Thyroid gland (tissue), 4 donors: Measurements from ENCODE around the gene DHRS7B. TPM values are rescaled to one million over a fixed set of nuclear protein-coding genes. Genes with fewer than 3 reads are reported as not detected.
"Not testable (repeated sequence)": the region's sequence is repeated elsewhere in the genome, so short reads cannot be mapped to it uniquely, and the experiment has no call there.

ENCODE experiments used
- DNase-seq, 2 donors: peaks; one replicate each; pipeline ENCODE4 v3.0.0-alpha.2; 2019
- H3K27ac ChIP-seq, 3 donors: fragments of 200-600 bp; sonication (generic); 1 replicate in 2 of 3; 2 replicates in 1 of 3; pipeline ENCODE4 v1.5.1; 2016 to 2019; ENCODE audit warnings: mild to moderate bottlenecking in 1 of 3, moderate library complexity in 1 of 3
- H3K27me3 ChIP-seq: fragments of 200-600 bp; sonication (generic); one replicate; pipeline ENCODE4 v1.5.1; 2019
- H3K36me3 ChIP-seq, 2 donors: fragments of 200-600 bp; sonication (generic); one replicate each; pipeline ENCODE4 v1.5.1; 2016 to 2019
- H3K4me1 ChIP-seq, 2 donors: fragments of 200-600 bp; sonication (generic); one replicate each; pipeline ENCODE4 v1.5.1; 2017 to 2019
- H3K4me3 ChIP-seq, 3 donors: fragments of 200-600 bp; sonication (generic); replicated peaks in 1 of 3; 1 replicate in 2 of 3; 2 replicates in 1 of 3; pipeline ENCODE4 v1.5.1; 2016; ENCODE audit warnings: mild to moderate bottlenecking in 1 of 3
- H3K9me3 ChIP-seq: fragments of 200-600 bp; sonication (generic); one replicate; pipeline ENCODE4 v1.5.1; 2017
- POLR2A ChIP-seq, 2 donors: fragments of 450-650 bp; IDR thresholded peaks; one replicate each; pipeline ENCODE4 v1.6.1; 2017; ENCODE audit warnings: antibody characterized with exemption in 2 of 2, mild to moderate bottlenecking in 2 of 2, moderate library complexity in 1 of 2
- WGBS, 2 donors: methylation state at CpG; one replicate each; pipeline ENCODE4 v1.1.5; 2017; 5-methylcytosine and 5-hydroxymethylcytosine counted together
- intact Hi-C: fragments of 100-400 bp; cut with DNase I; formaldehyde crosslinking; loops from one replicate; pipeline ENCODE4 v1.15.1; 2023
- total RNA-seq, 4 donors: library from RNA; depleted of rRNA; stranded (reverse); fragments of >200 nt; gene quantifications; one replicate each; pipeline ENCODE4 v1.2.3, GENCODE V29; 2016
- TF ChIP-seq, protein P1 (sequence below), 6 experiments: fragments of 200-600 bp in 3 of 6; fragments of 450-650 bp in 3 of 6; sonication (generic) in 3 of 6; IDR thresholded peaks; one replicate each; pipeline ENCODE4 v1.5.1; 2016 to 2019; ENCODE audit warnings: antibody characterized with exemption in 6 of 6, mild to moderate bottlenecking in 2 of 6, inconsistent platforms in 1 of 6, moderate library complexity in 1 of 6

Gene DHRS7B
- total RNA-seq, 4 donors from 2014 or later, result 34.1 to 74.1 (median 57.1) TPM

DNA sequence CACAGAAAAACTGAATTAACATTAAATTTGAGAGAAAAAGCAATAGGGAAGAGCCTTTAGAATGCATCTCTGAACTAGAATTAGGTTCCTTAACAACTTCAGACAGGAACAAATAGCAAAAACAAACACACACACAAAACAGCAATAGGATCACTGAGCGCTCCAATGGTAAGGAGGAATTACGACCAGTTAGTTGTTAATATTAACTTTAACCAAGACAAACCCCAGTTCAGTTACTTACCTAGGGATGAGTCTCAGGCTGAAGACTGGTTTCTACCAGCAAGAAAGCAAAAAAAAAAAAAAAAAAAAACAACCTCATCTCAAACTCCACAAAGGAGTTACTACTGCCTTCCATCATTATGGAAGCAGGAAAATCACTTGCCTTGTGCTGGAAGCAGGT, 14.6 kb downstream of the DHRS7B start:
- Histone ChIP-seq H3K27ac (no peak overlapping the region), H3K9me3 (no peaks in the 10 kb centered on the region), H3K4me1 (no peaks in the 10 kb centered on the region), H3K36me3 (no peaks in the 10 kb centered on the region), H3K27me3 (no peaks in the 10 kb centered on the region), H3K4me3 (no peak overlapping the region)
- DNase-seq, result no peak
- TF ChIP-seq, protein P1, sequence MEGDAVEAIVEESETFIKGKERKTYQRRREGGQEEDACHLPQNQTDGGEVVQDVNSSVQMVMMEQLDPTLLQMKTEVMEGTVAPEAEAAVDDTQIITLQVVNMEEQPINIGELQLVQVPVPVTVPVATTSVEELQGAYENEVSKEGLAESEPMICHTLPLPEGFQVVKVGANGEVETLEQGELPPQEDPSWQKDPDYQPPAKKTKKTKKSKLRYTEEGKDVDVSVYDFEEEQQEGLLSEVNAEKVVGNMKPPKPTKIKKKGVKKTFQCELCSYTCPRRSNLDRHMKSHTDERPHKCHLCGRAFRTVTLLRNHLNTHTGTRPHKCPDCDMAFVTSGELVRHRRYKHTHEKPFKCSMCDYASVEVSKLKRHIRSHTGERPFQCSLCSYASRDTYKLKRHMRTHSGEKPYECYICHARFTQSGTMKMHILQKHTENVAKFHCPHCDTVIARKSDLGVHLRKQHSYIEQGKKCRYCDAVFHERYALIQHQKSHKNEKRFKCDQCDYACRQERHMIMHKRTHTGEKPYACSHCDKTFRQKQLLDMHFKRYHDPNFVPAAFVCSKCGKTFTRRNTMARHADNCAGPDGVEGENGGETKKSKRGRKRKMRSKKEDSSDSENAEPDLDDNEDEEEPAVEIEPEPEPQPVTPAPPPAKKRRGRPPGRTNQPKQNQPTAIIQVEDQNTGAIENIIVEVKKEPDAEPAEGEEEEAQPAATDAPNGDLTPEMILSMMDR (IDR thresholded peaks at IDR 0.05), result no peak
- no peak for TF ChIP-seq POLR2A (IDR thresholded peaks at IDR 0.05)
- intact Hi-C loops, result no loop called here
- WGBS, 2 donors, result 92 to 97% methylated on average over 2 of the region's 2 CpGs

GRCh38 chr17:21142065-21142464, 15.3 kb downstream of the DHRS7B start:
- H3K36me3 ChIP-seq, DNase-seq, H3K27ac ChIP-seq, intact Hi-C loops, H3K9me3 ChIP-seq, H3K4me1 ChIP-seq, H3K4me3 ChIP-seq, H3K27me3 ChIP-seq: not testable (repeated sequence)
- 88 to 89% methylated on average over 12 of the region's 12 CpGs for WGBS, 2 donors

DNA sequence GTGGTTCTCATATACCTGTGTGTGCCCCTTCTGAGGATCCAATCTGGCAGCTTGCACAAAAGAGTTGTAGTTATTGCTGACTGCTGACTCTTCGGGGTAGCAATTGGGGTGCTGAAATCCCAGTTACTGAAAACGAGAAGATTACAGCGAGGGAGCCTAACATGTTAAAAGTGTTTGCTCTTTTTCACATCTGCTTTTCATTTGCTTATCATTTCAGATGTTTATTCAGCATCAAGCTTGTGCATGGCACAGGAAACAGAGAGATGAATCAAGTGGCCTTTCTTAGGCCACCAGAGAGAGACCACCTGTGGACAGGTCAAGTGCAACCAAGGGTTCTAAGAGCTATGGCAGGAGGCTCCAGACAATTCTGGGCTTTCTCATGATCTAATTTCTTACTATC, 16.9 kb downstream of the DHRS7B start:
- 86 to 88% methylated on average over 3 of the region's 3 CpGs for WGBS, 2 donors
- no peak overlapping the region for H3K27ac ChIP-seq

DNA sequence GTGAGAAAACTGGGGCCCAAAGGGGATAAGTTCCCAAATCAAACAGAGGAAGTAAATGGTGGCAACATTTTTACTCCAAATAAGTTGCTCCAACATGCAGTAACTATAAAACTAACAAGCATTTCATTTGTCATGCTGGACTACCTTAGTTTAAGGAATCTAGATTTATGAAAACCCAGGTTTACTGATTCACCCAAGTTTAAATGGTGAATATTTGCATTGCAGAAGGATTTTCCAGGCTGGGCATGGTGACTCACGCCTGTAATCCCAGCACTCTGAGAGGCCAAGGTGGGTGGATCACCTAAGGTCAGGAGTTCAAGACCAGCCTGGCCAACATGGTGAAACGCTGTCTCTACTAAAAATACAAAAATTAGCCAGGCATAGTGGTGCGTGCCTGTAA, 17.5 kb downstream of the DHRS7B start:
- DNase-seq, H3K36me3 ChIP-seq, H3K27ac ChIP-seq, H3K27me3 ChIP-seq, H3K9me3 ChIP-seq, intact Hi-C loops, H3K4me1 ChIP-seq, H3K4me3 ChIP-seq: not testable (repeated sequence)
- WGBS, 2 donors, result 74 to 97% methylated on average over 3 of the region's 3 CpGs

More for the DNA sequence above, 16.9 kb downstream of the DHRS7B start:
- intact Hi-C loops, result no loop called here
- no peak for DNase-seq
- Histone ChIP-seq H3K9me3 (no peaks in the 10 kb centered on the region), H3K36me3 (no peaks in the 10 kb centered on the region), H3K4me3 (no peak overlapping the region), H3K4me1 (no peaks in the 10 kb centered on the region), H3K27me3 (no peaks in the 10 kb centered on the region)
- TF ChIP-seq, protein P1 (IDR thresholded peaks at IDR 0.05), result no peak
- no peak for TF ChIP-seq POLR2A (IDR thresholded peaks at IDR 0.05)

DNA sequence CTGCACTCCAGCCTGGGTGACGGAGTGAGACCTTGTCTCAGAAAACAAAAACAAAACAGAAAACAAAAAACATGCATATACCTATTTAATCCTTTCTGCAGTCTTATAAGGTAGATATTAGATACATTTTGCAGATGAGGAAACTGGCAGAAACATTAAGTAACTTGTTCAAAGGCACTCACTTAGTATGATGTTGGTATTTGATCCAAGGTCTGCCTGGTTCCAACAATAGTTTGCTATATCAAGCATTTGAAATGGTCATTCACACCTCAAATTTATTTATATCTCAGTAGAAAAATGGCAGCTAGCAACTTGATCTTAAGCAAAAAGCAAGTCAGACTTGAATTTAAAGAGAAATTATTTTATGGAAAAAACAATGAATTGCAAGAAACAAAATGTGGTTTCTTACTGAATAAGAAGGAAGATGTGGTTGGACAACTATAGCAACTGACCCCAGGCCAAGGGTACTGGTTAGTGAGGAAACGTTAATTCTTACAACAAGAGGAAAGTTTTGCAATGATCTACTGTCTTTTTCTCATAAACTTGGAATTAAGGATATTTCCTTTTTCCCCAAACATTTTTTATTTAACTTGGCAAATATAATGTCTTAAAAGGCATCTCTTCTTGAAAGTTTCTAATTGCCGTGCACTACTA, 19.7 kb downstream of the DHRS7B start:
- H3K36me3 ChIP-seq, result no peaks in the 10 kb centered on the region
- H3K4me3 ChIP-seq, result no peak overlapping the region
- intact Hi-C loops, result no loop called here
- DNase-seq, result no peak
- no peak overlapping the region for H3K27ac ChIP-seq
- TF ChIP-seq, protein P1 (IDR thresholded peaks at IDR 0.05), result no peak
- no peak for TF ChIP-seq POLR2A (IDR thresholded peaks at IDR 0.05)
- H3K4me1 ChIP-seq, result no peaks in the 10 kb centered on the region
- H3K27me3 ChIP-seq, result no peaks in the 10 kb centered on the region
- WGBS, 2 donors, result 89% methylated on average over 3 of the region's 3 CpGs
- no peaks in the 10 kb centered on the region for H3K9me3 ChIP-seq

DNA sequence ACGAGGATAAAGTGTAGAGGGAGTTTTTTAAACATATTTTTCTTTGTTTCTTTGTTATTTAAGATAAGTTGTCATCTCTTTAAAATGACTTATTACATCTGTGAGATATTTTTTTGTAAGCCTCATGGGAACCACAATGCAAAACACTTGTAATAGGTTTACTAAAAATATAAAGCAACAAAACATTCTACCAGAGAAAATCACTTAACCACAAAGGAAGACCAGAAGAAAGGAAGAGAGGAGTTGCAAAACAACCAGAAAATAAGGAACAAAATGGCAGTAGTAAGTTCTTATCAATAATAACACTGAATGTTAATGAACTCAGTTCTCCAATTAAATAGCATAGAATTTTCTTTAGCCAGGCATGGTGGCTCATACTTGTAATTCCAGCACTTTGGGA, 22.9 kb downstream of the DHRS7B start:
- Histone ChIP-seq H3K27me3 (no peaks in the 10 kb centered on the region), H3K27ac (no peak overlapping the region), H3K9me3 (no peaks in the 10 kb centered on the region), H3K4me1 (no peaks in the 10 kb centered on the region), H3K36me3 (no peaks in the 10 kb centered on the region), H3K4me3 (no peak overlapping the region)
- DNase-seq, result no peak
- WGBS, 2 donors, result 93 to 97% methylated on average over 1 of the region's 1 CpG
- intact Hi-C loops, result no loop called here
- TF ChIP-seq POLR2A (IDR thresholded peaks at IDR 0.05), result no peak
- TF ChIP-seq, protein P1 (IDR thresholded peaks at IDR 0.05), result no peak
